GM21381 (cell line): ENCODE data around the gene ARHGEF2.
"Not testable (repeated sequence)": the region's sequence is repeated elsewhere in the genome, so short reads cannot be mapped to it uniquely, and the experiment has no call there.

ENCODE experiments used
- ATAC-seq: cut with Tn5 transposase; IDR thresholded peaks from one replicate; pipeline ENCODE4 v1.9.1; 2021; ENCODE audit warnings: mild to moderate bottlenecking, moderate library complexity; ENCODE audit not compliant: unreplicated experiment

Gene ARHGEF2

GRCh38 chr1:155990005-155990739, 11.8 kb upstream of the ARHGEF2 start:
- no peak for ATAC-seq

DNA sequence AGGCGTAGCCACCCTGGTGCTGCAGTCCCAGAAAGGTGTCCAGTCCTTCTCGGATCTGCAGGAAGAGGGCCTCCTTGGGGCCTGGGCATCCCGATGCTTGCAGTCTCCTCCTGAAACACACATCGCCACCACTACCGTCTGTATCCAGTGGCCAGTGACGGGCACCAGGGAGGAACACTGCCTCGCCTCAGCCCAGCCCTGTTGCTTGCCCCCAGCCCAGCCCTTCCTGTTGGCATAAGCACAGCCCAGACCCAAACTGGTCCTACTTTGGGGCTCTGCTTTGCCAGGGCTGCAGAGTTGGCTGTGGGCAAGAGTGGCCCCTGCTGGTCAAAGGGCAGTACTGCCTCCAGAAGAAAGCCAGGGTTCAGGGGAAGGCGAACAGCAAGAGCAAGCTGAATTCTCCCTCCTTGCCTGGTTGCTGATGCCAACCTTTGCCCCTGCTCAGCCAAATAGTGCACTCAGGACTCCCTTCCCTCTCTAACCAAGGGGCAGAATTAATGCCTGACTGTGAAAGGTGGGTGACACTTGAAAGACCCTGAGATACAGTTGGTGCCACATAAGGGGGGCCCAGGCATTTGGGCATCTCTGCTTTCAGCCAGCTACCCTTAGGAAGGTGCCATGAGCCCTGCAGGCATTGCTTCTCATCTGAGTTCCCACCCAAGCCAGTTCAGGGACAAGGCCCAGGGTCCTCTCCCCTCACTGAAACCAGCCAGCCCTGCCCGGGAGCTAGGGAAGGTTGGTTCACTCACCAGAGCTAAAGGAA, 11.1 kb upstream of the ARHGEF2 start:
- ATAC-seq = no peak

DNA sequence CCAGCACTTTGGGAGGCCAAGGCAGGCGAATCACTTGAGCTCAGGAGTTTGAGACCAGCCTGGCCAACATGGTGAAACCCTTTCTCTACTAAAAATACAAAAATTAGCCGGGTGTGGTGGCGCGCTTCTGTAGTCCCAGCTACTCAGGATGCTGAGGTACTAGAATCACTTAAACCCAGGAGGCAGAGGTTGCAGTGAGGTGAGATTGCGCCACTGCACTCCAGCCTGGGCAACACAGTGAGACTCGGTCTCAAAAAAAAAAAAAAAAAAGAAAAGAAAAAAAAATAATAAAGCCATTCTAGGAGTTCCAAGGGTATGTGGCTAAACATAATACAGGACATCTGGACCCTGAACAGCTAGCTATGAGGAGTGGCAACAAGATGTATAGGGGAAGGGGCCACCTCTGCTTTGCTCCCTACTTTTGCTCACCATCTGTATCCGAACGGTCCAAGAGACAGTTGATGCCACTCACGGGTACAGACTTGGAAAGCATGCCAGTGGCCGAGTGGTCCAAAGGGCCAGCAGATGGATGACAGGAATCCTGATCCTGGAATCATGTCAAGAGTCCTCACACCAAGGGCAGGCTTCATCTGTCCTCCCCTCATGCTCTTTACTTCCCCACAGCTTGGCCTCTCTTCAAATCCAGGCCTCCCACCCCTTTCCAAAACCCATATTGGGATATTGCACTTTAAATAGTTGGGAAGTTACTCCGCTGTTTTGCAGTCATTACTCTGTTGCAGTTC, 6.7 kb upstream of the ARHGEF2 start:
- not testable (repeated sequence) for ATAC-seq

DNA sequence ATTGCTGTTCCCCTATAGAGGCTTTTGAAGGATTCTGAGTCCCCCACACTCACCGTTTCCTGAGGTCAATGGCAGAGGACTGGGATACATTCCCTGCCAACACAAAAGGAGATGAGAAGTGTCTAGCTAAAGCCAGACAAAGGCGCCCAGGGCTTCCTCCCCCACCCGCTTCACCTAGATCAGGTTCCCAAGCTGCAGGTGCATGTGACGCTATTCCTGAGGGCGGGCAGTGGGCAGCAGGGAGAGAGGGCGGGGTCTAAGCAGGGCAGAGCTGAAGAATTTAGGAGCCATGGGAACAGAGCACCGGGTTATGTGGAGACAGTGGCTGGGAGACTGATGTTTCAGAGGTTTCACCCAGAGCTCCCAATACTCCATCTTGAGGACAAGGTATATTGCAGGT, 6.0 kb upstream of the ARHGEF2 start:
- no peak for ATAC-seq

DNA sequence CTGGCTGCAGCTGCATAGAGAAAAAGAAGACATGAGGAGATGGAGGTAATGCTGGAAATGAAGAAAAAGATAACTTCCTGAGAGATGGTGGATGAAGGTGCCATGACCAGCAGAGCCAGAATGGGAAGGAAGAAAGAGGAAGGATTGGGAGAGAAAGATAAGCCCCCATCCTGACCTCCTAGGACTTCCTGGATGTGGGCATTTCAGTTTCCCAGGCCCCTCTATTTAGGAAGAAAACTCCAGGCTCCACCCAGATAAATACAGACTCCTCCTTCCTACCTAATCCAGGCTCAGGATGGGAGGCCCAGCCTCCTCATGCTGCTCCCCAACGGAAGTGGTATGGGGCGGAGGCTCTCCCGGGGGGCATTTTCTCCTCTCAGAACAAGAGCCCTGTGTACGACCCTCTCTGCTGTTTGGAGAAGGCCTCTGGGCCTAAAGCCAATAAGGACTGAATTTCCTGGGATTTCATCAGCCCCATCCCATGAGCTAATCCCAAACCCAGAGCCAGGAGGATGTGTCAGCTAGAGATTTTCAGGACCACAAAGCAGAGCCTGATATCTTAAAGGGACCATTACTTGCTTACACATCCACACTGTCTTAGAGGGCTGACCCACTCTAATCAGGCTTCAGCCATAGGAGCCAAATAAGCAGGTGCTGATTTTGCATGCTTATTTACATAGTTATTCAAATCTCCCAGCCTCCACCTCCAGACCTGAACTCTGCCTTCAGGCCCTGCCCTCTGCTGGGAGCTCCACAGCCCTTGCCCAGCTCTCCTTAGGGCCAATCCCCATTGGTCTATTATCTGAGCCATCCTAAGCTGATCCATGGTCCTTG, 5.1 kb upstream of the ARHGEF2 start:
- no peak for ATAC-seq

DNA sequence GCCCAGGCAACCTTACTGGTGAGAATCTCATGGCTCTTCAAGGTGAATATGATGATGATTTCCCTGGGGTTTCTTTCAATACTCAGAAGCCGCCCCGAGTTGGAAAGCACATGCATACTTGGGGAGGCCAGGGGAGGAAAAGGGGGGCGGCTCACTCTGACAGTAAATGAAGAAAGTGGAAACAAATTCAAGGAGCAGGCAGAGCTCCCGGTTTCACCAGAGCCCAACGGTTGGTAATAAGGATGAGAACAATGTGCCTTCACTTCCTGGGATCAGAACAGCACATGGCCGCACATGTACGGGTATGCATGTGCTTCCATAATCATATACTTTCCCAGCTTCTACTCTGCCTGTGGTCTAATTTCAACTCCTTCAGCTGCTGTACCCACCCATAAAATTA, 3.8 kb upstream of the ARHGEF2 start:
- no peak for ATAC-seq

DNA sequence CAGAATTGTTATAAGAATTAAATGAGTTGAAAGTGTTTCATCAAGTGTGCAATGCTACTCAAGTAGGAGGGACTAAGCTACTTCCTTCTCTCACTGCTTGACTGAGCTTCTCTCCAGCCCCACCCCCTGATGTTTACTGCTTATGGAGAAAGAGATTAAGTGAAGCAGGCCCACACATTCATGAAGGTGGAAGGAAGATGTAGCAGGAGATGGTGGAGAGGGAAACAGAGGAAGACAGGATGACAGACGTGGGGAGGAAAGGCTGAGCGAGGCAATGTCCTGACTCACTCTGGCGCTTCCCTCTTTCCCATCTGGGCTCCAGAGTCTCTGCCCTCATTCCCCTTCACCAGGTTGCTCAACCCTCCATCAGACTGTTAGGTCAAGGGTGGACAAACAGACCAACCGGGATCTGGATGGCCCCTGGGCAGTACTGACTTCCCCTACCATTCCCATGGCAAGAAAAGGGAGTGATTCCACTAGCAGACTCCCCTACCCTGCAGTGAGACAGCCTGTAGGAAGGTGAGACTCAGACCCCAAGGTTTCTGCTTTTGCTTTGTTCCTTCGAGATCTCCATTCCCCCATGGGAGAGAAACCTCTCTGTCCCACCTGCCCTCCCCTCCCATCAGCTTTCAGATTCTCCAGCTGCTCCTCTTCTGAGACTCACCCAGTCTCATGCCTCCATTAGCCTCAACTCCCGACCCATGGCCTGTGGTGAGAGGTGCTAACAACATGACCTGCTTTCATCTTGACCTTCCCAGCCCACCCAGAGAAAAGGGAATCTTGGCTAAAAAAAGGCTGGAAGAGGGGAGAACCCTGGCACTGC, 3.1 kb upstream of the ARHGEF2 start:
- no peak for ATAC-seq

DNA sequence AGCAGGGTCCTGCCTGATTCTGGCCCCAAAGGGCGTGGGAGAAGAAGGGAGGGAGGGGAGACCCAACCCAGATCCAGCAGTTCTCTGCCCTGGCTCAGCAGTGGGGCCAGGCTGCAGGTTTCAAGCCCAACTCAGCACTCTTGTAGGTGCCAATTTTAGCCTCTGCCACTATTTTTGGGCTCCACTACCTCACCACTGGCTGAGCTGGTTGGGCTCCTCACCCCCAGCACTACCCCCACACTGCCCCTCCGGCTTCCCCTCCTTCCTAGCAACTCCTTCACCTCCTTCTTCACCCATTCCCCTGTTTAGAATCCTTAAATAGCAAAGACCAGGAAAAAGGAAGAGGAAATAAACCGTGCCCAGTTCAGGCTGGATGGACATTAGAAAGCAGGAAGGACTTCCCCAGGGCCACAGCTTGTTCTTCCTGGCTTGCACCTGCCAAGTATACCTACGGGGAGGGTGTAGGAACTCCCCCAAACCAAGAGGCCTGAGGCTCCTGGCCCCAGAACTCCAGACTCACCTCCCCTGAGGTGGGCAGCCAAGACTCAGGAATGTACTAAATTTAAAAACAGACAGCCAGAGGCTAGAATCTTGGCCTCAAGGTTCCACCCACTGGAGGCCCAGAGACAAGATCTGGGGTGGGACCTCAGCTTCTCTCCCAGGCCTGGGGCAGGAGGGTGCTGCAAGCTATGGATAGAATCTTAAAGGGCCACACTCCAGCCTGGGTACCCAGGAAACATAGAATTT, 1.4 kb upstream of the ARHGEF2 start:
- ATAC-seq = no peak

GRCh38 chr1:155978973-155979429, 654 bp upstream of the ARHGEF2 start:
- no peak for ATAC-seq

- no peak for ATAC-seq
Observed at GRCh38 chr1:155977690-155978324, 540 bp downstream of the ARHGEF2 start.

GRCh38 chr1:155976913-155977689, 1.2 kb downstream of the ARHGEF2 start:
- ATAC-seq = no peak

DNA sequence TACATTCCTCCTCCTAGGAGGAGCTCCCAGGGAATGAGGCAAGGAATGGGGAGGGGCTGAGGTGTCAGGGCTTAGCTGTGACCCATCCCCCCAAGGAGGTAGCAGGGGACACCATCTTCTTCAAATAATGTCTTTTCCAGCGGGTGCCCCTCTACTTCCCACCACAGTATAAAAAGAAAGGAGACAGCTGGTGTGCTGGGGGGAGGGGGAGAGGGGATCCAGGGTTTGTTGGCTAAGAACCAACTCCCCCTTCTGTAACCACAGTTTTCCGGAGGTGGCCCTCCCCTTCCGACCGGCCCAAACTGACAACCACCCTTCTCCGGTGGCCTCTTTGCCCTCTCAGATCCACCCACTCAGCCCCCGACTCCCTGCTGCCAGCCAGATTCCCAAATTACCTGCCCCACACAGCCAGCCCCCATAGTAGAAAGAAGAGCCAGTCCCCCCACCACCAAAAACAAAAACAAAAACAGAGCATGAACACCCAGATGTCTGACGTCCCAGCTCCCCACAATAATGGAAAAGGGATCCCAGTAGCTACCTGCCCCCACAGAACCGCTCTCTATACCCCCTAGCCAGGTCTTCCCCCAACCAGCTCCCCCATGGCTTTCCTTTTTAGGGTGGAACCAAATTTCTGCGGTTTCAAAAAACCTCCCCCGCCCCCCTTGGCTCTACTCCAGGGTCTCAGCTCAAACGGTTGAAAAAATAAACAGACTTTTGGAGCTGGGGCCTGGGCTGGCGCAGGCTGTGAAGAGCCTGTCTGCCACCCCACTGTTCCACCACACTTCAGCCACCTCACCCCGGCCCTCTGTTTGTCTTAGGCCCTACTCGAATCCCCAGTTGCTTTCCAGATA, 2.1 kb downstream of the ARHGEF2 start:
- no peak for ATAC-seq

- ATAC-seq = no peak
Observed at GRCh38 chr1:155975375-155976061, 2.8 kb downstream of the ARHGEF2 start.

GRCh38 chr1:155974208-155975115, 3.9 kb downstream of the ARHGEF2 start:
- no peak for ATAC-seq

DNA sequence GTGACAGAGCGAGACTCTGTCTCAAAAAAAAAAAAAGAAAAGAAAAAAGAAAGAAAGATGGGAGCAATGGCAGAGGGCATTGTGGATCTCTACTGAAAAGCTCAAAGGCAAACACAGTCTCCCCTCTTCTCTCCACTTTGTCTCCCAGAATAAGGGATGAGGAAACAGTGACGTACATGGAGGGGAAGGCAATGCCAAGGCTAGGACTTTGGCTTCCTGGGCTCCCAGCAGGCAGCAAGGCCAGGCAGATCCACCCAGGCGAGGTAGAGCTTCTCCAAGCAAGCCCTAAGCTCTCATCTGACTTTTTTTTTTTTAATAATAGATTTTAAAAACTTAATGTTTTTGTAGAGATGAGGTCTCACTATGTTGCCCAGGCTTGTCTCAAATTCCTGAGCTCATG, 4.6 kb downstream of the ARHGEF2 start:
- no peak for ATAC-seq
